ENCODE data around the gene ARAP3. TPM values are rescaled to one million over a fixed set of nuclear protein-coding genes. Genes with fewer than 3 reads are reported as not detected.

Gene ARAP3
- total RNA-seq, 1 donor from 2014 or later = 6.2 TPM

DNA sequence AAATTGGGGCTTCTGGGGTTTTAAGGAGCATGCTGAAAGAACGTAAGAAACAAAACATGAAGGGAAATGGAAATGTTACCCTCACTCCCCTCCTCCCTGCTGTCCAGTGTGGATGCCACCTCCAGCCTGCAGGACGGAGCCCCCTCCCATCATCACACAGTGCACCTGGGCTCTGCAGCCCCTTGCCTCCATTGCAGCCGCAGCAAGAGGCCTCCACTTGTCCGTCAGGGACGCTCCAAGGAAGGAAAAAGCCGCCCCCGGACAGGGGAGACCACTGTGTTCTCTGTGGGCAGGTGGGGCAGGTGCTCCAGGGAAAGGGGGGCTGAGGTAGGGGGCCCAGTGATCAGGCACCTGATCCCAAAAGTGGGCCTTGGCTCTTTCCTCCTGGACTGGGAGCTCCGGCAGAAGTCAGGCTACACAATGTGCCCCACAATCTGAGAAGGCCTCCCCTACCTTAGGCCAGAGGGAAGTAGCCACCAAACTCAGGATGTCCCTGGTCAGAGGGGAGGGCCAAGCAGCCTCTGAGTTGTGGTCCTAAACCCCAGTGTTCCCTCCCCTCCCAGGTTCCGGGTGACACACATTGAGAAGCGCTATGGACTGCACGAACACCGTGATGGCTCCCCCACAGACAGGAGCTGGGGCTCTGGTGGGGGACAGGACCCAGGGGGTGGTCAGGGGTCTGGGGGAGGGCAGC, 42.5 kb downstream of the ARAP3 start:
- H3K4me3 Mint-ChIP-seq (ENCODE audit: low read depth) = no peak overlapping the region
- DNase-seq (ENCODE audit: low spot score, unreplicated experiment) = no peak
- H3K27ac Mint-ChIP-seq = no peak overlapping the region

DNA sequence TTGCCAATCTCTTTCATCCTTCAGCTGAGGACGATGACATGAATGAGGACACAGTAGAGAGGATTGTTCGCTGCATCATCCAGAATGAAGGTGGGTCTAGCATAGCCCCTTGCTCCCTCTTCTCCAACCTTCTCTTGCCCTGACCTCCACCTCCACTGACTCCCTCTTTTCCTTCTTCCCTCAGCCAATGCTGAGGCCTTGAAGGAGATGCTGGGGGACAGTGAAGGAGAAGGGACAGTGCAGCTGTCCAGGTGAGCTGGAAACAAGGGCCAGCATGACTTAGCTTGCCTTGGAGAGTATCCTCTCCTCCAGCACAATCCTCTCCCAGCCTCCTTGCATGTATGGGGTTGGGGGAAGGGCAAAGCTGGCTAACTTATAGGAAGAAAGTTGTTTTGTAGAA, 43.3 kb downstream of the ARAP3 start:
- Mint-ChIP-seq H3K27ac (no peak overlapping the region), H3K27me3 (peaks cover 6% of the 10 kb centered on the region), H3K4me1 (ENCODE audit: low read depth) (peaks cover 12% of the 10 kb centered on the region), H3K4me3 (ENCODE audit: low read depth) (peak overlapping the region; percentile 84), H3K36me3 (ENCODE audit: insufficient read depth) (peaks cover 3% of the 10 kb centered on the region), H3K9me3 (ENCODE audit: low read depth) (no peaks in the 10 kb centered on the region)
- DNase-seq (ENCODE audit: low spot score, unreplicated experiment) = no peak
- TF ChIP-seq, protein P1, sequence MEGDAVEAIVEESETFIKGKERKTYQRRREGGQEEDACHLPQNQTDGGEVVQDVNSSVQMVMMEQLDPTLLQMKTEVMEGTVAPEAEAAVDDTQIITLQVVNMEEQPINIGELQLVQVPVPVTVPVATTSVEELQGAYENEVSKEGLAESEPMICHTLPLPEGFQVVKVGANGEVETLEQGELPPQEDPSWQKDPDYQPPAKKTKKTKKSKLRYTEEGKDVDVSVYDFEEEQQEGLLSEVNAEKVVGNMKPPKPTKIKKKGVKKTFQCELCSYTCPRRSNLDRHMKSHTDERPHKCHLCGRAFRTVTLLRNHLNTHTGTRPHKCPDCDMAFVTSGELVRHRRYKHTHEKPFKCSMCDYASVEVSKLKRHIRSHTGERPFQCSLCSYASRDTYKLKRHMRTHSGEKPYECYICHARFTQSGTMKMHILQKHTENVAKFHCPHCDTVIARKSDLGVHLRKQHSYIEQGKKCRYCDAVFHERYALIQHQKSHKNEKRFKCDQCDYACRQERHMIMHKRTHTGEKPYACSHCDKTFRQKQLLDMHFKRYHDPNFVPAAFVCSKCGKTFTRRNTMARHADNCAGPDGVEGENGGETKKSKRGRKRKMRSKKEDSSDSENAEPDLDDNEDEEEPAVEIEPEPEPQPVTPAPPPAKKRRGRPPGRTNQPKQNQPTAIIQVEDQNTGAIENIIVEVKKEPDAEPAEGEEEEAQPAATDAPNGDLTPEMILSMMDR (IDR thresholded peaks at IDR 0.05; ENCODE audit: unreplicated experiment) = no peak

More for the DNA sequence above, 42.5 kb downstream of the ARAP3 start:
- peaks cover 12% of the 10 kb centered on the region for H3K4me1 Mint-ChIP-seq (ENCODE audit: low read depth)
- TF ChIP-seq, protein P1 (IDR thresholded peaks at IDR 0.05; ENCODE audit: unreplicated experiment) = no peak
- H3K27me3 Mint-ChIP-seq = peaks cover 6% of the 10 kb centered on the region
- H3K9me3 Mint-ChIP-seq (ENCODE audit: low read depth) = no peaks in the 10 kb centered on the region
- H3K36me3 Mint-ChIP-seq (ENCODE audit: insufficient read depth) = peaks cover 3% of the 10 kb centered on the region

DNA sequence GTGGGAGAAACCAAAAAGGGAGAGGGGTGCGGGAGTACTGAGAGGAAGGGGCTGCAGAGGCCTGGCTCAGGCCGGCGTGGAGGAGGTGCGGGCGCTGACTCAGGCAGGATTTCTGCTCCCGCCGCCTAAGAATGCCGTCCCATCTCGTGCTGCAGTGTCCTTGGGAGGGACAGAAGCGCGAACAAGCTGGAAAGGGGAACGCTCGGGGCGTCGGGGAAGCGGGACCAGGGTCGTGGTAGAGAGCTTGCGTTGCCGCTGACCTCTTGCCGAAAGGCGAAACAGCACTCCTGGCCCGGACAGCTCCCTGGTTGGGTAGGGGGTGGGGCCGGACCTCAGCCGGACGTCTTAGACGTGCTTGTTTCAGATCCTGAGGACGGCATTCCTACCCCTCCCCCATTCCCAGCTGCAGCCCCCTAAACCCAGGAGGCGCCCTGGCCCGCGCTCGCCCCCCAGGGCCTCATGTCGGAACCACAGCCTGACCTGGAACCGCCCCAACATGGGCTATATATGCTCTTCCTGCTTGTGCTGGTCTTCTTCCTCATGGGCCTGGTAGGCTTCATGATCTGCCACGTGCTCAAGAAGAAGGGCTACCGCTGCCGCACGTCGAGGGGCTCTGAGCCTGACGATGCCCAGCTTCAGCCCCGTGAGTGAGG, 44.1 kb downstream of the ARAP3 start:
- H3K4me1 Mint-ChIP-seq (ENCODE audit: low read depth) = peaks cover 12% of the 10 kb centered on the region
- no peak overlapping the region for H3K27ac Mint-ChIP-seq
- peak overlapping the region; percentile 84 for H3K4me3 Mint-ChIP-seq (ENCODE audit: low read depth)
- H3K9me3 Mint-ChIP-seq (ENCODE audit: low read depth) = no peaks in the 10 kb centered on the region
- H3K27me3 Mint-ChIP-seq = peaks cover 6% of the 10 kb centered on the region
- TF ChIP-seq, protein P1 (IDR thresholded peaks at IDR 0.05; ENCODE audit: unreplicated experiment) = peak; percentile 43
- DNase-seq (ENCODE audit: low spot score, unreplicated experiment) = peak; percentile 62
- peaks cover 3% of the 10 kb centered on the region for H3K36me3 Mint-ChIP-seq (ENCODE audit: insufficient read depth)

DNA sequence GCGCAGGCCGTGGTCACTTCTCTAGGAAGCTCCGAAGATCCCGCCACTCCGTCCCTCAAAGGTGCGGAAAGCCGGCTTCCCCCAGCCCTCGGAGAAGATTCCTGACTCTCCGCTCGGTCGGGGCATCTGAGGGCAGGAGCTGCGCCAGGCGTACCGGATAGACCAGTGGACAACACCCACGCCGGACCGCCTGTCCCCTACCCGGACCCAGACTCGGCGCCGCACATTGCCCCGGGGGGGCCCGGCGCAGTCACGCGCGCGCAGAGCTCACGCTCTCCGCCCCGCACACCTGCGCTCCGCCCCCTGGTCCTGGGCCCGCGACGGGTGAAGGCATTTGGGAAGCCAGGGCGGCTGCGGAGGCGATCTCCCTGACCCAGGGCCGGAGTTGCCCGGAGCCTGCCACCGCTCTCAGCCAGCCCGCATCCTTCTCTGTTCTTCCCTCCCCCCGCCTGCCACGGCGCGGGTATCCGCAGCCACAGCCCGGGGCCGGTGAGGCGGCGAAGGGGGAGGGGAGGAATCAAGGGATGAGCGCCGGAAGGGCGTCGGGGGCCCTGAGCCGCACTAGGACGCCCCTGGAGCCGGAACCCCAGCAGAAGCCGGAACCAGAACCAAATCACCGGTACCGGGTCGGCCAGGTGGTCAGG, 44.8 kb downstream of the ARAP3 start:
- DNase-seq (ENCODE audit: low spot score, unreplicated experiment) = peak; percentile 19
- H3K27me3 Mint-ChIP-seq = peaks cover 6% of the 10 kb centered on the region
- no peaks in the 10 kb centered on the region for H3K9me3 Mint-ChIP-seq (ENCODE audit: low read depth)
- peaks cover 3% of the 10 kb centered on the region for H3K36me3 Mint-ChIP-seq (ENCODE audit: insufficient read depth)
- peak overlapping the region; percentile 71 for H3K27ac Mint-ChIP-seq
- peak overlapping the region; percentile 84 for H3K4me3 Mint-ChIP-seq (ENCODE audit: low read depth)
- TF ChIP-seq, protein P1 (IDR thresholded peaks at IDR 0.05; ENCODE audit: unreplicated experiment) = no peak
- H3K4me1 Mint-ChIP-seq (ENCODE audit: low read depth) = peaks cover 12% of the 10 kb centered on the region

GRCh38 chr5:141636413-141637122, 45.5 kb downstream of the ARAP3 start, which contains the start of the genes HDAC3 and RELL2:
HDAC3 (minus strand) TSS chr5:141636849; CDS start chr5:141636790, 59 bp downstream.
RELL2 (plus strand) TSS chr5:141636997; CDS start chr5:141638226, 1,229 bp downstream.
- Mint-ChIP-seq H3K27me3 (peaks cover 6% of the 10 kb centered on the region), H3K36me3 (ENCODE audit: insufficient read depth) (peaks cover 3% of the 10 kb centered on the region), H3K9me3 (ENCODE audit: low read depth) (no peaks in the 10 kb centered on the region), H3K4me3 (ENCODE audit: low read depth) (peak within 1 kb of the TSS; percentile 84), H3K4me1 (ENCODE audit: low read depth) (peaks cover 12% of the 10 kb centered on the region), H3K27ac (peak within 1 kb of the TSS; percentile 95)
- DNase-seq (ENCODE audit: low spot score, unreplicated experiment) = peak; percentile 93
- TF ChIP-seq, protein P1 (IDR thresholded peaks at IDR 0.05; ENCODE audit: unreplicated experiment) = no peak

Measured in progenitor cell of endocrine pancreas (in vitro differentiated cells).